ENCODE results near the gene MTX3.

The MTX3 gene

GRCh38 chr5:79932510-79933504, 58.3 kb downstream of the MTX3 start:
- peak; percentile 4 for DNase-seq

- no peak for DNase-seq
These were observed 59.2 kb downstream of the MTX3 start for GRCh38 chr5:79931866-79932265.

- DNase-seq: no peak
These were observed 59.7 kb downstream of the MTX3 start for GRCh38 chr5:79931409-79931808.

- no peak for DNase-seq
These were observed 62.0 kb downstream of the MTX3 start for GRCh38 chr5:79929095-79929494.
